KMS-11 (cell line): ENCODE results near the gene MYO3B.

Experiments
- H2AFZ ChIP-seq: fragments of 200-600 bp; sonication (generic); 2 replicates; pipeline ENCODE4 v1.6.1; 2016; ENCODE audit warnings: antibody characterized with exemption, mixed run types, low read depth
- H3K27ac ChIP-seq: fragments of 200-600 bp; sonication (generic); 2 replicates; pipeline ENCODE4 v1.6.1; 2016; ENCODE audit warnings: mild to moderate bottlenecking, mixed run types
- H3K27me3 ChIP-seq: fragments of 200-600 bp; sonication (generic); 2 replicates; pipeline ENCODE4 v1.6.1; 2017; ENCODE audit warnings: mild to moderate bottlenecking, low read depth, mixed run types, moderate library complexity; ENCODE audit not compliant: insufficient read depth
- H3K36me3 ChIP-seq: fragments of 200-600 bp; sonication (generic); 2 replicates; pipeline ENCODE4 v1.6.1; 2017; ENCODE audit warnings: mild to moderate bottlenecking, mixed run types; ENCODE audit not compliant: insufficient read depth
- H3K4me1 ChIP-seq: fragments of 200-600 bp; sonication (generic); 2 replicates; pipeline ENCODE4 v1.6.1; 2016; ENCODE audit warnings: mild to moderate bottlenecking, low read depth, mixed run types; ENCODE audit not compliant: poor library complexity, severe bottlenecking
- H3K4me2 ChIP-seq: fragments of 200-600 bp; sonication (generic); 2 replicates; pipeline ENCODE4 v1.7.0; 2016; ENCODE audit warnings: mild to moderate bottlenecking, mixed run types
- H3K4me3 ChIP-seq: fragments of 200-600 bp; sonication (generic); IDR thresholded peaks from 2 replicates; pipeline ENCODE4 v1.6.1; 2017; ENCODE audit warnings: low read depth, low read length, mixed read lengths; ENCODE audit not compliant: insufficient read depth
- H3K79me2 ChIP-seq: fragments of 200-600 bp; sonication (generic); 2 replicates; pipeline ENCODE4 v1.6.1; 2016; ENCODE audit warnings: low read depth, mixed run types; ENCODE audit not compliant: insufficient read depth
- H3K9ac ChIP-seq: fragments of 200-600 bp; sonication (generic); 2 replicates; pipeline ENCODE4 v1.6.1; 2016; ENCODE audit warnings: mild to moderate bottlenecking, mixed run types
- H4K20me1 ChIP-seq: fragments of 200-600 bp; sonication (generic); 2 replicates; pipeline ENCODE4 v1.6.1; 2016; ENCODE audit warnings: mild to moderate bottlenecking, mixed run types; ENCODE audit not compliant: insufficient read depth
- CTCF ChIP-seq: fragments of 200-600 bp; sonication (generic); conservative IDR thresholded peaks from 2 replicates; pipeline ENCODE4 v1.6.1; 2017; ENCODE audit warnings: low read depth, mild to moderate bottlenecking, antibody characterized with exemption, low read length, moderate library complexity, mixed read lengths

Gene MYO3B

GRCh38 chr2:170243898-170244297, 66.0 kb downstream of the MYO3B start:
- Histone ChIP-seq H3K79me2 (no peaks in the 10 kb centered on the region), H3K27me3 (no peaks in the 10 kb centered on the region), H3K36me3 (no peaks in the 10 kb centered on the region), H4K20me1 (no peaks in the 10 kb centered on the region), H3K9ac (no peak overlapping the region), H3K4me1 (no peaks in the 10 kb centered on the region), H2AFZ (no peak overlapping the region), H3K4me3 (no peak overlapping the region), H3K27ac (no peak overlapping the region), H3K4me2 (no peak overlapping the region)
- TF ChIP-seq CTCF = no peak

- Histone ChIP-seq H2AFZ (no peak overlapping the region), H3K36me3 (no peaks in the 10 kb centered on the region), H3K79me2 (no peaks in the 10 kb centered on the region), H4K20me1 (no peaks in the 10 kb centered on the region), H3K4me1 (no peaks in the 10 kb centered on the region), H3K27ac (no peak overlapping the region), H3K4me3 (no peak overlapping the region), H3K4me2 (no peak overlapping the region), H3K9ac (no peak overlapping the region), H3K27me3 (no peaks in the 10 kb centered on the region)
- TF ChIP-seq CTCF = no peak
Observed at GRCh38 chr2:170244555-170244954, 66.6 kb downstream of the MYO3B start.

GRCh38 chr2:170245312-170245711, 67.4 kb downstream of the MYO3B start:
- Histone ChIP-seq H3K9ac (no peak overlapping the region), H3K27ac (no peak overlapping the region), H3K4me1 (no peaks in the 10 kb centered on the region), H3K27me3 (no peaks in the 10 kb centered on the region), H4K20me1 (no peaks in the 10 kb centered on the region), H3K4me3 (no peak overlapping the region), H3K4me2 (no peak overlapping the region), H3K79me2 (no peaks in the 10 kb centered on the region), H2AFZ (no peak overlapping the region), H3K36me3 (no peaks in the 10 kb centered on the region)
- no peak for TF ChIP-seq CTCF

- H3K4me3 ChIP-seq = no peak overlapping the region
- H4K20me1 ChIP-seq = no peaks in the 10 kb centered on the region
- H3K79me2 ChIP-seq = no peaks in the 10 kb centered on the region
- no peak overlapping the region for H2AFZ ChIP-seq
- no peak overlapping the region for H3K27ac ChIP-seq
- H3K4me2 ChIP-seq = no peak overlapping the region
- no peak overlapping the region for H3K9ac ChIP-seq
- H3K27me3 ChIP-seq = no peaks in the 10 kb centered on the region
- no peaks in the 10 kb centered on the region for H3K36me3 ChIP-seq
- H3K4me1 ChIP-seq = no peaks in the 10 kb centered on the region
- TF ChIP-seq CTCF = no peak
Observed at GRCh38 chr2:170247333-170247732, 69.4 kb downstream of the MYO3B start.
